OCI-M2 (cell line): ENCODE measurements around the gene MIA.
A peak's percentile ranks its signal among the peaks of the same experiment; 100 is the strongest.
"Not testable (repeated sequence)": the region's sequence is repeated elsewhere in the genome, so short reads cannot be mapped to it uniquely, and the experiment has no call there.

Experiments
- DNase-seq: peaks from one replicate; lab custom pipeline; 2025; ENCODE audit not compliant: unreplicated experiment; lab: John Stamatoyannopoulos, UW

MIA gene

GRCh38 chr19:40818480-40819399, 43.4 kb downstream of the MIA start:
- not testable (repeated sequence) for DNase-seq

GRCh38 chr19:40819479-40820234, 44.3 kb downstream of the MIA start:
- DNase-seq = not testable (repeated sequence)

- DNase-seq = no peak
Measured at GRCh38 chr19:40822161-40822560, 46.8 kb downstream of the MIA start.

DNA sequence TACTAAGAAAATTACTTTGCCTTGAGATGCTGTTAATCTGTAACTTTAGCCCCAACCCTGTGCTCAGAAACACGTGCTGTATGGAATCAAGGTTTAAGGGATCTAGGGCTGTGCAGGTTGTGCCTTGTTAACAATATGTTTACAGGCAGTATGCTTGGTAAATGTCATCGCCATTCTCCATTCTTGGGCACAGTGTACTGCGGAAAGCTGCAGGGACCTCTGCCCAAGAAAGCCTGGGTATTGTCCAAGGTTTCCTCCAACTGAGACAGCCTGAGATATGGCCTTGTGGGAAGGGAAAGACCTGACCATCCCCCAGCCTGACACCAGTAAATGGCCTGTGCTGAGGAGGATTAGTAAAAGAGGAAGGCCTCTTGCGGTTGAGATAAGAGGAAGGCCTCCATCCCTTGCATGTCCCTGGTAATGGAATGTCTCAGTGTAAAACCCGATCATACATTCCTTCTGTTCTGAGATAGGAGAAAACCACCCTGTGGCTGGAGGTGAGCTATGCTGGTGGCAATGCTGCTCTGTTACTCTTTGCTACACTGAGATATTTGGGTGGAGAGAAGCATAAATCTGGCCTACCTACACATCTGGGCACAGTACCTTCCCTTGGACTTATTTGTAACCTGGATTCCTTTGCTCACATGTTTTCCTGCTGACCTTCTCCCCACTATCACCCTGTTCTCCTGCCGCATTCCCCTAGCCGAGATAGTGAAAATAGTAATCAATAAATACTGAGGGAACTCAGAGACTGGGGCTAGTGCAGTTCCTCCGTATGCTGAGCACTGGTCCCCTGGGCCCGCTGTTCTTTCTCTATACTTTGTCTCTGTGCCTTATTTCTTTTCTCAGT, 47.6 kb downstream of the MIA start:
- peak; percentile 83 for DNase-seq

GRCh38 chr19:40824916-40825315, 49.6 kb downstream of the MIA start:
- not testable (repeated sequence) for DNase-seq

GRCh38 chr19:40825460-40826095, 50.3 kb downstream of the MIA start:
- not testable (repeated sequence) for DNase-seq

- DNase-seq = not testable (repeated sequence)
Measured at GRCh38 chr19:40826312-40826698, 51.0 kb downstream of the MIA start.

DNA sequence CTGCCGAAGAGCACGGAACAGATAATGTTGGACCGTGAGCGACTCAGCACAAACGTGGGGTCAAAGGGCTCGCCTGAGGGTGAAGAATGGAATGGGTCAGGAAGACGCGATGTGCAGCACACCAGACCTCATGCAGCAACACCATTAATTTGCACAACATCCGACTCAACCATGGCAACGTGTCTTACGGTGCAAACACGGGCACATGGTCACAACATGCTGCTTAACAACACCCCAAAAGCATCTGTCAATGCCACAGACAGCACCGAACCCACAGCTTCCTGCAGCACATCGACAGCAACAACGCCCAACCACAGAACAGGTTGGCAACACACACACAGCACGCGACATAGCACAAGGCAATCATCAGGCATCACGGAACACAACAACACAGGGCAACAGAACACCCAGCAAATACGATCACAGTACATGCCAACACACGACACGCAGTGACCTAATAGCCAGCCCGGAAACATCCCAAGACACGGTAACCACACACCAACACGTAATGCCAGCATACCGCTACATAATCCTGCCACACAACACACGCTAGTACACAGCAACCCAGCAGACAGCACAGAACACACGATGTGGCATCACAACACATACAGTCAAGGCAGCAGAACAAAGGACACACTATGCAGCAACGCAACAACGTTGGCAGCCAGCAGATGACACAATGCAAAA, 51.5 kb downstream of the MIA start:
- not testable (repeated sequence) for DNase-seq
